Skeletal muscle satellite cell (primary cell): ENCODE results near the gene TRABD2B.

Experiments
- H3K27me3 ChIP-seq: 2 replicates; pipeline ENCODE4 v1.7.0; 2013; ENCODE audit warnings: low read length; ENCODE audit not compliant: control insufficient read depth, insufficient read depth
- H3K36me3 ChIP-seq: 2 replicates; pipeline ENCODE4 v1.7.0; 2013; ENCODE audit warnings: mild to moderate bottlenecking, control low read depth, low read length; ENCODE audit not compliant: insufficient read depth
- H3K4me1 ChIP-seq: 2 replicates; pipeline ENCODE4 v1.7.0; 2013; ENCODE audit warnings: low read length; ENCODE audit not compliant: control insufficient read depth, insufficient read depth
- H3K4me2 ChIP-seq: 2 replicates; pipeline ENCODE4 v1.7.0; 2013; ENCODE audit warnings: mild to moderate bottlenecking, low read length
- H3K4me3 ChIP-seq: 2 replicates; pipeline ENCODE4 v1.7.0; 2013; ENCODE audit warnings: low read length
- H3K9ac ChIP-seq: 2 replicates; pipeline ENCODE4 v1.7.0; 2013; ENCODE audit warnings: mild to moderate bottlenecking, low read depth, low read length, moderate library complexity
- H3K9me3 ChIP-seq: replicated peaks from 2 replicates; pipeline ENCODE4 v1.7.0; 2013; ENCODE audit warnings: mild to moderate bottlenecking, control low read depth, low read length

Gene TRABD2B

GRCh38 chr1:47911892-47912291, 85.3 kb downstream of the TRABD2B start:
- H3K27me3 ChIP-seq, result no peaks in the 10 kb centered on the region
- no peak overlapping the region for H3K9ac ChIP-seq
- H3K9me3 ChIP-seq, result no peaks in the 10 kb centered on the region
- H3K4me3 ChIP-seq, result no peak overlapping the region
- H3K4me2 ChIP-seq, result no peak overlapping the region
- H3K4me1 ChIP-seq, result no peaks in the 10 kb centered on the region
- H3K36me3 ChIP-seq, result no peaks in the 10 kb centered on the region

DNA sequence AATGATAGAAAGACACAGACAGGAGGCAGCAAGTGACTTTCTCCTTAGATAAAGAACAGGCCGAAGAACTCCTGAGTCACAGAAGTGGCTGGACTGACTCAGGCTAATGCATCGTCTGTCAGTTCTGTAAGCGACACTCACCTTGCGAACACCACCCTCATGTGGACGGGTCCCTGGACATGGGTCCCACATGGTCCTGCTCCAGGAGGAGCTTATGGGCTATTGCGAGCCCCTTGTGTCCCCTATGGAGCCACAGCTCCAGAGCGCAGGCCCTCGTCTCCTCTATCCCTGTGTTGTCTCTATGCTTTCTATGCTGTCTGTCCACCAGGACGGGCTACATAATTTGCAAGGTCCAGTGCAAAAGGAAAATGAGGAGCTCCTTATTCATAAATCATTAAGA, 85.8 kb downstream of the TRABD2B start:
- no peak overlapping the region for H3K4me2 ChIP-seq
- H3K4me1 ChIP-seq, result no peaks in the 10 kb centered on the region
- no peaks in the 10 kb centered on the region for H3K36me3 ChIP-seq
- no peak overlapping the region for H3K4me3 ChIP-seq
- no peaks in the 10 kb centered on the region for H3K9me3 ChIP-seq
- no peak overlapping the region for H3K9ac ChIP-seq
- no peaks in the 10 kb centered on the region for H3K27me3 ChIP-seq

GRCh38 chr1:47908258-47908657, 88.9 kb downstream of the TRABD2B start:
- Histone ChIP-seq H3K4me2 (no peak overlapping the region), H3K9ac (no peak overlapping the region), H3K4me1 (no peaks in the 10 kb centered on the region), H3K36me3 (no peaks in the 10 kb centered on the region), H3K4me3 (no peak overlapping the region), H3K27me3 (no peaks in the 10 kb centered on the region), H3K9me3 (no peaks in the 10 kb centered on the region)

GRCh38 chr1:47907177-47907528, 90.0 kb downstream of the TRABD2B start:
- no peaks in the 10 kb centered on the region for H3K27me3 ChIP-seq
- H3K4me3 ChIP-seq, result no peak overlapping the region
- H3K4me1 ChIP-seq, result no peaks in the 10 kb centered on the region

GRCh38 chr1:47906527-47907176, 90.5 kb downstream of the TRABD2B start:
- Histone ChIP-seq H3K4me3 (no peak overlapping the region), H3K4me1 (no peaks in the 10 kb centered on the region), H3K36me3 (no peaks in the 10 kb centered on the region), H3K27me3 (no peaks in the 10 kb centered on the region), H3K9ac (no peak overlapping the region), H3K9me3 (no peaks in the 10 kb centered on the region), H3K4me2 (no peak overlapping the region)

More at GRCh38 chr1:47907177-47907528, 90.0 kb downstream of the TRABD2B start:
- Histone ChIP-seq H3K36me3 (no peaks in the 10 kb centered on the region), H3K9ac (no peak overlapping the region), H3K4me2 (no peak overlapping the region), H3K9me3 (no peaks in the 10 kb centered on the region)

DNA sequence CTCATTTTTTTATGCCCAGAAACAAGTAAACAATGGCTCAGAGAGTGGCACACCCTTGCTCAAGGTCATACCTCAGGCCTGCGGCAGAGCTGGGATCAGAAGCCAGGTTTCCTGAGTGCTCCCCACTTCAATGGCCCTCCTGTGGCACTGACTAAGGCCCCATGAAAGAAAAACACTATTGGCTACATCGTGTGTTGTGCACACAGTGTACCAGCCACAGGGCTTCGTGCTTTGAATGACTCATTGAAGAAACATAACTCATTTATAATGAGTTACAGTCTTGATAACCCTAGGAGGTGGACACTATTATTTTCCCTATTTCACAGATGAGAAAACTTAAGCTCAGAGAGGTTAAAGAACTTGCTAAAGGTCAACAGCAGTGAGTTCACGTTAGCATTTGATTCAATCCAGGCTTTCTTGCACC, 91.2 kb downstream of the TRABD2B start:
- H3K9me3 ChIP-seq, result no peaks in the 10 kb centered on the region
- no peak overlapping the region for H3K4me3 ChIP-seq
- H3K9ac ChIP-seq, result no peak overlapping the region
- H3K4me1 ChIP-seq, result no peaks in the 10 kb centered on the region
- no peaks in the 10 kb centered on the region for H3K36me3 ChIP-seq
- H3K27me3 ChIP-seq, result no peaks in the 10 kb centered on the region
- H3K4me2 ChIP-seq, result no peak overlapping the region

- H3K36me3 ChIP-seq, result no peaks in the 10 kb centered on the region
- no peak overlapping the region for H3K4me3 ChIP-seq
- H3K4me2 ChIP-seq, result no peak overlapping the region
- H3K27me3 ChIP-seq, result no peaks in the 10 kb centered on the region
- no peaks in the 10 kb centered on the region for H3K4me1 ChIP-seq
- no peaks in the 10 kb centered on the region for H3K9me3 ChIP-seq
- H3K9ac ChIP-seq, result no peak overlapping the region
Observed at GRCh38 chr1:47903723-47904122, 93.5 kb downstream of the TRABD2B start.

DNA sequence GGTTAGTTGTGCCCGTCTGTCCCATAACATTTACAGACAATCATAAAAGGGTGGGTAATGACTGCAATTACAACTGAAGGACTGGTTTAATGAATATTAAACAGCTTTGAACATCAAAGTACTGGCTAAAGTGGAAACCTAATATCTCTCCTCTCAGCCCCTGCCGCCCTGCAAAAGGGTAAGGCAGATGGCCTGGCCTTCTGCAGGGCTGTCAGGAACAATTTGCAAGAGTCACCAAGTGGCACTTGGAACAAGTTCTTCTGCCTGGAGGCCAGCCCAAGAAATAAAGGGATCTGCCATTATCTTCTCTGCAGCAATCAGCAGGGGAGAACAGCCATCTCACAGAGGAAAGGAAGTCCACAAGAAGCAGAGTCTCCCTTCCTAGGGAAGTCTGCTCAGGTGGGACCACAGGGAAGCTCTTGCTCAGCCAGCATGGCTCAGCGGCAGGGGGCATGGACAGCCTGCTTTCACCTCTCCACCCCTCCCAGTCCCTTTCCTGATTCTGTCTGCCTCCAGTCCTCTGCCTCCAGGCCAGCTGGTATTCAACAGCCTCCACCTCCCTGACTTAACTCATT, 96.1 kb downstream of the TRABD2B start:
- Histone ChIP-seq H3K9me3 (no peaks in the 10 kb centered on the region), H3K27me3 (no peaks in the 10 kb centered on the region), H3K36me3 (no peaks in the 10 kb centered on the region), H3K9ac (no peak overlapping the region), H3K4me3 (no peak overlapping the region), H3K4me1 (no peaks in the 10 kb centered on the region), H3K4me2 (no peak overlapping the region)

GRCh38 chr1:47898133-47898845, 98.9 kb downstream of the TRABD2B start:
- Histone ChIP-seq H3K9me3 (no peaks in the 10 kb centered on the region), H3K27me3 (no peaks in the 10 kb centered on the region), H3K9ac (no peak overlapping the region), H3K4me3 (no peak overlapping the region), H3K4me2 (no peak overlapping the region), H3K4me1 (no peaks in the 10 kb centered on the region), H3K36me3 (no peaks in the 10 kb centered on the region)

DNA sequence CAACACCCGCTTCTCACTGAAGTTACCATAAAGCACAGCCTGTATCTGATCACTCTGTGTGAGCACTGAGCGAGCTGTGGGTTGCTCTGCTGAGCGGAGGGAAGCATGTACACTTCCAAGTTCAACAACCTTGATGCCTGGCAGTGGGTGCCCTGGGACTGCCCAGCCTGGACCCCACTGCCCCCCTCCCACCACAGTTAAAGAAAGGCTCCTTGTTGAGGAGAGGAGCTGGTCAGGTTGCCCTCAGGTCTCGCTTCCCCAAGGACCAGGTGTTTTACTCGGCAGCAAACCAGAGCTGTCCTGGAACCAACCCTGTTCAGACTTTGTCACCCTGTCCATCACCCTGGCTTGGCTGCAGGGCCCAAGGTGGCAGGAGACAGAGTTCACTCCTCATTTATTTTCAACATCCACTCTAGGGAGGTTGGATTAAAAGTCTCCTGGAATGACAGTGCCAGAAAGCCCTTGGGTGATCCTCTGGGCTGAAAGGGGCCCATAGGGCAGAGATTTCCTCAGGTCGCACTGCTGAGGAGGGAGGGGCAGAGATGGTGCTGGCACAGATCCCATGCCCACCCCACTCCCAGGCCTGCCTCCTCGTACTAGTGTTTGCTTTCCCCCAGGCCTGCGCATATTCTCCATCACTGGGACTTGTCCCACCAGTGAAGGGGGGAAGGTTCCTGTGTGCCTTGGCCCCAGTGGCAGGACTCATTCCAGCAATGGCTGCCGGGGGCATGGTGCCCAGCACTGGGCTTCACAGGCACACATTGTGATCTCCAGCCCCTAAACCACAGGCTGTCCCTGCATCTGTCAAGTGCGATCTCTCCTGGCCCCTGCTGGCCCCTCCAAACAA, 101.7 kb downstream of the TRABD2B start:
- Histone ChIP-seq H3K4me2 (no peak overlapping the region), H3K9ac (no peak overlapping the region), H3K27me3 (no peaks in the 10 kb centered on the region), H3K9me3 (no peaks in the 10 kb centered on the region), H3K4me3 (no peak overlapping the region), H3K4me1 (no peaks in the 10 kb centered on the region), H3K36me3 (no peaks in the 10 kb centered on the region)
